Thoracic aorta (tissue), 2 donors: Measurements from ENCODE around the gene UFSP1. TPM values are rescaled to one million over a fixed set of nuclear protein-coding genes. Genes with fewer than 3 reads are reported as not detected.

Experiments
- ATAC-seq: fragments of 150-250 bp; one replicate; pipeline ENCODE4 v1.8.0; 2017; ENCODE audit warnings: low read depth; ENCODE audit not compliant: insufficient number of reproducible peaks, low FRiP score
- DNase-seq: peaks from one replicate; pipeline ENCODE4 v3.0.0-alpha.2; 2020; ENCODE audit warnings: low spot score
- H3K27ac ChIP-seq, 2 donors: fragments of 200-600 bp; sonication (generic); 1 replicate in 1 of 2; 2 replicates in 1 of 2; pipeline ENCODE4 v1.5.1; 2016; ENCODE audit warnings: mild to moderate bottlenecking in 2 of 2, moderate library complexity in 2 of 2
- H3K27me3 ChIP-seq: fragments of 200-600 bp; sonication (generic); replicated peaks from 2 replicates; pipeline ENCODE4 v1.6.0; 2016; ENCODE audit warnings: mild to moderate bottlenecking; ENCODE audit not compliant: insufficient read depth
- H3K36me3 ChIP-seq: fragments of 200-600 bp; sonication (generic); one replicate; pipeline ENCODE4 v1.5.1; 2016
- H3K4me1 ChIP-seq, 2 donors: fragments of 200-600 bp; sonication (generic); 1 replicate in 1 of 2; 2 replicates in 1 of 2; pipeline versions ENCODE4 v1.5.1 to v1.6.0; 2016; ENCODE audit warnings: low read depth in 2 of 2, mild to moderate bottlenecking in 1 of 2; ENCODE audit not compliant: control insufficient read depth in 1 of 2
- H3K4me3 ChIP-seq: fragments of 200-600 bp; sonication (generic); 2 replicates; pipeline ENCODE4 v1.5.1; 2016; ENCODE audit warnings: mild to moderate bottlenecking
- H3K9me3 ChIP-seq: fragments of 200-600 bp; sonication (generic); 2 replicates; pipeline ENCODE4 v1.5.1; 2016
- total RNA-seq, 2 donors: library from RNA; depleted of rRNA; stranded (reverse); fragments of >200 nt; gene quantifications; one replicate each; pipeline versions ENCODE4 v1.1.0 to v1.2.3, GENCODE V29; 2016
- TF ChIP-seq, protein P1 (sequence below): fragments of 200-600 bp; sonication (generic); IDR thresholded peaks from one replicate; pipeline ENCODE4 v1.5.1; 2019; ENCODE audit warnings: antibody characterized with exemption

Gene UFSP1
- total RNA-seq, 2 donors from 2014 or later = 2.7 to 4.1 TPM

- DNase-seq = no peak
- Histone ChIP-seq H3K9me3 (no peaks in the 10 kb centered on the region), H3K4me1 (peaks cover 9 to 33% of the 10 kb centered on the region in 2 donors), H3K4me3 (no peak overlapping the region), H3K36me3 (peaks cover 60% of the 10 kb centered on the region), H3K27ac (no peak overlapping the region), H3K27me3 (no peaks in the 10 kb centered on the region)
- TF ChIP-seq, protein P1, sequence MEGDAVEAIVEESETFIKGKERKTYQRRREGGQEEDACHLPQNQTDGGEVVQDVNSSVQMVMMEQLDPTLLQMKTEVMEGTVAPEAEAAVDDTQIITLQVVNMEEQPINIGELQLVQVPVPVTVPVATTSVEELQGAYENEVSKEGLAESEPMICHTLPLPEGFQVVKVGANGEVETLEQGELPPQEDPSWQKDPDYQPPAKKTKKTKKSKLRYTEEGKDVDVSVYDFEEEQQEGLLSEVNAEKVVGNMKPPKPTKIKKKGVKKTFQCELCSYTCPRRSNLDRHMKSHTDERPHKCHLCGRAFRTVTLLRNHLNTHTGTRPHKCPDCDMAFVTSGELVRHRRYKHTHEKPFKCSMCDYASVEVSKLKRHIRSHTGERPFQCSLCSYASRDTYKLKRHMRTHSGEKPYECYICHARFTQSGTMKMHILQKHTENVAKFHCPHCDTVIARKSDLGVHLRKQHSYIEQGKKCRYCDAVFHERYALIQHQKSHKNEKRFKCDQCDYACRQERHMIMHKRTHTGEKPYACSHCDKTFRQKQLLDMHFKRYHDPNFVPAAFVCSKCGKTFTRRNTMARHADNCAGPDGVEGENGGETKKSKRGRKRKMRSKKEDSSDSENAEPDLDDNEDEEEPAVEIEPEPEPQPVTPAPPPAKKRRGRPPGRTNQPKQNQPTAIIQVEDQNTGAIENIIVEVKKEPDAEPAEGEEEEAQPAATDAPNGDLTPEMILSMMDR = no peak
- ATAC-seq = no peak
Measured at GRCh38 chr7:100886936-100887515, 2.5 kb downstream of the UFSP1 start.

GRCh38 chr7:100886142-100886935, 3.2 kb downstream of the UFSP1 start:
- DNase-seq (no peak), ATAC-seq (no peak)
- TF ChIP-seq, protein P1 = no peak
- Histone ChIP-seq H3K36me3 (peaks cover 66% of the 10 kb centered on the region), H3K27me3 (no peaks in the 10 kb centered on the region), H3K9me3 (no peaks in the 10 kb centered on the region), H3K27ac (no peak overlapping the region), H3K4me3 (no peak overlapping the region), H3K4me1 (peaks cover 9 to 33% of the 10 kb centered on the region in 2 donors)

- TF ChIP-seq, protein P1 = no peak
- Histone ChIP-seq H3K36me3 (peaks cover 67% of the 10 kb centered on the region), H3K4me1 (peaks cover 9 to 25% of the 10 kb centered on the region in 2 donors)
Measured at GRCh38 chr7:100885440-100886141, 3.9 kb downstream of the UFSP1 start.

GRCh38 chr7:100884736-100885439, 4.6 kb downstream of the UFSP1 start:
- Histone ChIP-seq H3K9me3 (no peaks in the 10 kb centered on the region), H3K4me1 (peaks cover 9 to 21% of the 10 kb centered on the region in 2 donors), H3K4me3 (no peak overlapping the region), H3K27ac (no peak overlapping the region), H3K36me3 (peaks cover 69% of the 10 kb centered on the region), H3K27me3 (no peaks in the 10 kb centered on the region)
- no peak for DNase-seq
- no peak for ATAC-seq
- TF ChIP-seq, protein P1 = no peak

More at GRCh38 chr7:100885440-100886141, 3.9 kb downstream of the UFSP1 start:
- H3K9me3 ChIP-seq = no peaks in the 10 kb centered on the region
- no peak for DNase-seq
- no peak overlapping the region for H3K4me3 ChIP-seq
- no peaks in the 10 kb centered on the region for H3K27me3 ChIP-seq
- no peak for ATAC-seq
- H3K27ac ChIP-seq = no peak overlapping the region
